Gastroesophageal sphincter (tissue), 4 donors: ENCODE data around the gene CLEC14A. TPM values are rescaled to one million over a fixed set of nuclear protein-coding genes. Genes with fewer than 3 reads are reported as not detected.

ENCODE experiments used
- ATAC-seq: fragments of 150-250 bp; one replicate; pipeline ENCODE4 v1.9.1; 2016; ENCODE audit warnings: mild to moderate bottlenecking, moderate library complexity
- H3K27ac ChIP-seq, 4 donors: fragments of 200-600 bp; sonication (generic) in 3 of 4; 1 replicate in 3 of 4; 2 replicates in 1 of 4; pipeline ENCODE4 v1.5.1; 2016 to 2019
- H3K27me3 ChIP-seq: fragments of 200-600 bp; sonication (generic); one replicate; pipeline ENCODE4 v1.5.1; 2019
- H3K36me3 ChIP-seq, 2 donors: fragments of 200-600 bp; sonication (generic); one replicate each; pipeline ENCODE4 v1.5.1; 2019; ENCODE audit warnings: control low read depth in 1 of 2
- H3K4me1 ChIP-seq, 3 donors: fragments of 200-600 bp; sonication (generic); 1 replicate in 2 of 3; 2 replicates in 1 of 3; pipeline ENCODE4 v1.5.1; 2016 to 2019; ENCODE audit warnings: control low read depth in 2 of 3
- H3K4me3 ChIP-seq, 2 donors: fragments of 200-600 bp; sonication (generic); one replicate each; pipeline ENCODE4 v1.5.1; 2019; ENCODE audit warnings: mild to moderate bottlenecking in 1 of 2, moderate library complexity in 1 of 2
- H3K9me3 ChIP-seq, 3 donors: fragments of 200-600 bp; sonication (generic); one replicate each; pipeline ENCODE4 v1.5.1; 2017 to 2019; ENCODE audit warnings: control low read depth in 2 of 3
- EP300 ChIP-seq: sonication (generic); formaldehyde crosslinking; IDR thresholded peaks from one replicate; pipeline ENCODE4 v1.6.1; 2017; ENCODE audit warnings: antibody characterized with exemption, mild to moderate bottlenecking
- POLR2A ChIP-seq, 2 donors: fragments of 450-650 bp; IDR thresholded peaks; one replicate each; pipeline ENCODE4 v1.6.1; 2017; ENCODE audit warnings: antibody characterized with exemption in 2 of 2, mild to moderate bottlenecking in 2 of 2, moderate library complexity in 1 of 2
- POLR2AphosphoS5 ChIP-seq: sonication (generic); formaldehyde crosslinking; IDR thresholded peaks from one replicate; pipeline ENCODE4 v1.6.1; 2017; ENCODE audit warnings: antibody characterized with exemption
- WGBS, 2 donors: methylation state at CpG; one replicate each; pipeline ENCODE4 v1.1.5; 2018; ENCODE audit warnings: low coverage in 1 of 2; 5-methylcytosine and 5-hydroxymethylcytosine counted together
- total RNA-seq, 4 donors: library from RNA; depleted of rRNA; stranded (reverse); fragments of >200 nt; gene quantifications; one replicate each; pipeline ENCODE4 v1.1.0, GENCODE V29; 2016
- TF ChIP-seq, protein P1 (sequence below), 4 experiments: fragments of 200-600 bp in 2 of 4; fragments of 450-650 bp in 2 of 4; sonication (generic) in 1 of 4; IDR thresholded peaks; one replicate each; pipeline ENCODE4 v1.5.1; 2017 to 2019; ENCODE audit warnings: antibody characterized with exemption in 4 of 4, mild to moderate bottlenecking in 2 of 4, moderate library complexity in 2 of 4

Gene CLEC14A
- total RNA-seq, 4 donors from 2014 or later: 13.7 to 39.4 (median 31.5) TPM

DNA sequence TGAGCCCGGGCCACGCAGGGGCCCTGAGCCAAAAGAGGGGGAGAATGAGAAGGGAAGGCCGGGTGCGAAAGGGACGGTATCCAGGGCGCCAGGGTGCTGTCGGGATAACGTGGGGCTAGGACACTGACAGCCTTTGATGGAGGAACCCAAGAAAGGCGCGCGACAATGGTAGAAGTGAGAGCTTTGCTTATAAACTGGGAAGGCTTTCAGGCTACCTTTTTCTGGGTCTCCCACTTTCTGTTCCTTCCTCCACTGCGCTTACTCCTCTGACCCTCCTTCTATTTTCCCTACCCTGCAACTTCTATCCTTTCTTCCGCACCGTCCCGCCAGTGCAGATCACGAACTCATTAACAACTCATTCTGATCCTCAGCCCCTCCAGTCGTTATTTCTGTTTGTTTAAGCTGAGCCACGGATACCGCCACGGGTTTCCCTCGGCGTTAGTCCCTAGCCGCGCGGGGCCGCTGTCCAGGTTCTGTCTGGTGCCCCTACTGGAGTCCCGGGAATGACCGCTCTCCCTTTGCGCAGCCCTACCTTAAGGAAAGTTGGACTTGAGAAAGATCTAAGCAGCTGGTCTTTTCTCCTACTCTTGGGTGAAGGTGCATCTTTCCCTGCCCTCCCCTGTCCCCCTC lies 45.2 kb downstream of the CLEC14A start:
- TF ChIP-seq, protein P1, sequence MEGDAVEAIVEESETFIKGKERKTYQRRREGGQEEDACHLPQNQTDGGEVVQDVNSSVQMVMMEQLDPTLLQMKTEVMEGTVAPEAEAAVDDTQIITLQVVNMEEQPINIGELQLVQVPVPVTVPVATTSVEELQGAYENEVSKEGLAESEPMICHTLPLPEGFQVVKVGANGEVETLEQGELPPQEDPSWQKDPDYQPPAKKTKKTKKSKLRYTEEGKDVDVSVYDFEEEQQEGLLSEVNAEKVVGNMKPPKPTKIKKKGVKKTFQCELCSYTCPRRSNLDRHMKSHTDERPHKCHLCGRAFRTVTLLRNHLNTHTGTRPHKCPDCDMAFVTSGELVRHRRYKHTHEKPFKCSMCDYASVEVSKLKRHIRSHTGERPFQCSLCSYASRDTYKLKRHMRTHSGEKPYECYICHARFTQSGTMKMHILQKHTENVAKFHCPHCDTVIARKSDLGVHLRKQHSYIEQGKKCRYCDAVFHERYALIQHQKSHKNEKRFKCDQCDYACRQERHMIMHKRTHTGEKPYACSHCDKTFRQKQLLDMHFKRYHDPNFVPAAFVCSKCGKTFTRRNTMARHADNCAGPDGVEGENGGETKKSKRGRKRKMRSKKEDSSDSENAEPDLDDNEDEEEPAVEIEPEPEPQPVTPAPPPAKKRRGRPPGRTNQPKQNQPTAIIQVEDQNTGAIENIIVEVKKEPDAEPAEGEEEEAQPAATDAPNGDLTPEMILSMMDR (IDR thresholded peaks at IDR 0.05): no peak
- TF ChIP-seq EP300 (no peak), POLR2AphosphoS5 (no peak), POLR2A (IDR thresholded peaks at IDR 0.05) (no peak)
- peaks cover 66% of the 10 kb centered on the region for H3K27me3 ChIP-seq
- peaks cover 0 to 38% (median 0%) of the 10 kb centered on the region in 3 donors for H3K4me1 ChIP-seq
- H3K9me3 ChIP-seq: peaks cover 0 to 9% (median 0%) of the 10 kb centered on the region in 3 donors
- no peaks in the 10 kb centered on the region for H3K36me3 ChIP-seq
- H3K27ac ChIP-seq: no peak overlapping the region
- no peak for ATAC-seq
- peak overlapping the region; percentile 15 to 45 for H3K4me3 ChIP-seq
- WGBS, 2 donors: 2% methylated on average over 22 of the region's 29 CpGs; no CpG with 5 or more reads in 1 of the 2 donors

DNA sequence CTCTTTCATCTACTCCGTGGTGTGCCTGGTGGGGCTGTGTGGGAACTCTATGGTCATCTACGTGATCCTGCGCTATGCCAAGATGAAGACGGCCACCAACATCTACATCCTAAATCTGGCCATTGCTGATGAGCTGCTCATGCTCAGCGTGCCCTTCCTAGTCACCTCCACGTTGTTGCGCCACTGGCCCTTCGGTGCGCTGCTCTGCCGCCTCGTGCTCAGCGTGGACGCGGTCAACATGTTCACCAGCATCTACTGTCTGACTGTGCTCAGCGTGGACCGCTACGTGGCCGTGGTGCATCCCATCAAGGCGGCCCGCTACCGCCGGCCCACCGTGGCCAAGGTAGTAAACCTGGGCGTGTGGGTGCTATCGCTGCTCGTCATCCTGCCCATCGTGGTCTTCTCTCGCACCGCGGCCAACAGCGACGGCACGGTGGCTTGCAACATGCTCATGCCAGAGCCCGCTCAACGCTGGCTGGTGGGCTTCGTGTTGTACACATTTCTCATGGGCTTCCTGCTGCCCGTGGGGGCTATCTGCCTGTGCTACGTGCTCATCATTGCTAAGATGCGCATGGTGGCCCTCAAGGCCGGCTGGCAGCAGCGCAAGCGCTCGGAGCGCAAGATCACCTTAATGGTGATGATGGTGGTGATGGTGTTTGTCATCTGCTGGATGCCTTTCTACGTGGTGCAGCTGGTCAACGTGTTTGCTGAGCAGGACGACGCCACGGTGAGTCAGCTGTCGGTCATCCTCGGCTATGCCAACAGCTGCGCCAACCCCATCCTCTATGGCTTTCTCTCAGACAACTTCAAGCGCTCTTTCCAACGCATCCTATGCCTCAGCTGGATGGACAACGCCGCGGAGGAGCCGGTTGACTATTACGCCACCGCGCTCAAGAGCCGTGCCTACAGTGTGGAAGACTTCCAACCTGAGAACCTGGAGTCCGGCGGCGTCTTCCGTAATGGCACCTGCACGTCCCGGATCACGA lies 46.0 kb downstream of the CLEC14A start:
- WGBS, 2 donors: 10% methylated on average over 18 of the region's 69 CpGs; no CpG with 5 or more reads in 1 of the 2 donors
- Histone ChIP-seq H3K27ac (no peak overlapping the region), H3K9me3 (peaks cover 0 to 9% (median 0%) of the 10 kb centered on the region in 3 donors), H3K4me3 (peak overlapping the region in 1 of 2 donors; percentile 45), H3K4me1 (peaks cover 0 to 38% (median 0%) of the 10 kb centered on the region in 3 donors), H3K36me3 (no peaks in the 10 kb centered on the region), H3K27me3 (peaks cover 66% of the 10 kb centered on the region)
- ATAC-seq: peak; percentile 3
- TF ChIP-seq, protein P1 (IDR thresholded peaks at IDR 0.05): no peak
- TF ChIP-seq POLR2A (IDR thresholded peaks at IDR 0.05): no peak

- TF ChIP-seq, protein P1 (IDR thresholded peaks at IDR 0.05): peak in 1 of 4 experiments; percentile 19
- no peak for TF ChIP-seq POLR2AphosphoS5
- peaks cover 0 to 9% (median 0%) of the 10 kb centered on the region in 3 donors for H3K9me3 ChIP-seq
- WGBS, 2 donors: 0 to 2% methylated on average over 2 to 6 of the region's 59 CpGs
- ATAC-seq: peak; percentile 44
- peak overlapping the region in 1 of 2 donors; percentile 45 for H3K4me3 ChIP-seq
- no peak overlapping the region for H3K27ac ChIP-seq
- H3K36me3 ChIP-seq: no peaks in the 10 kb centered on the region
- H3K27me3 ChIP-seq: peaks cover 66% of the 10 kb centered on the region
- peaks cover 0 to 38% (median 0%) of the 10 kb centered on the region in 3 donors for H3K4me1 ChIP-seq
These were observed 47.0 kb downstream of the CLEC14A start for GRCh38 chr14:38208618-38209562.

- Histone ChIP-seq H3K27ac (no peak within 1 kb of the TSS), H3K27me3 (peaks cover 66% of the 10 kb centered on the region), H3K36me3 (no peaks in the 10 kb centered on the region), H3K9me3 (peaks cover 0 to 9% (median 0%) of the 10 kb centered on the region in 3 donors), H3K4me1 (peaks cover 0 to 38% (median 0%) of the 10 kb centered on the region in 3 donors), H3K4me3 (peak within 1 kb of the TSS in 1 of 2 donors; percentile 45)
- TF ChIP-seq, protein P1 (IDR thresholded peaks at IDR 0.05): no peak
- TF ChIP-seq POLR2A (IDR thresholded peaks at IDR 0.05) (no peak), POLR2AphosphoS5 (no peak), EP300 (no peak)
- no peak for ATAC-seq
- 3 to 5% methylated on average over 4 to 25 of the region's 49 CpGs for WGBS, 2 donors
These were observed 47.9 kb downstream of the CLEC14A start, which contains the start of gene SSTR1 for GRCh38 chr14:38207736-38208617. SSTR1 (plus strand) TSS chr14:38207904; CDS start chr14:38209390, 1,486 bp downstream.
